ENCODE measurements around the gene C6orf118. TPM values are rescaled to one million over a fixed set of nuclear protein-coding genes. Genes with fewer than 3 reads are reported as not detected.

The C6orf118 gene
- total and polyA plus RNA-seq, 2 of the 8 experiments (the other 6 are each of a cell fraction or from before 2014, with no cell fraction given): 0.35 to 0.58 TPM

DNA sequence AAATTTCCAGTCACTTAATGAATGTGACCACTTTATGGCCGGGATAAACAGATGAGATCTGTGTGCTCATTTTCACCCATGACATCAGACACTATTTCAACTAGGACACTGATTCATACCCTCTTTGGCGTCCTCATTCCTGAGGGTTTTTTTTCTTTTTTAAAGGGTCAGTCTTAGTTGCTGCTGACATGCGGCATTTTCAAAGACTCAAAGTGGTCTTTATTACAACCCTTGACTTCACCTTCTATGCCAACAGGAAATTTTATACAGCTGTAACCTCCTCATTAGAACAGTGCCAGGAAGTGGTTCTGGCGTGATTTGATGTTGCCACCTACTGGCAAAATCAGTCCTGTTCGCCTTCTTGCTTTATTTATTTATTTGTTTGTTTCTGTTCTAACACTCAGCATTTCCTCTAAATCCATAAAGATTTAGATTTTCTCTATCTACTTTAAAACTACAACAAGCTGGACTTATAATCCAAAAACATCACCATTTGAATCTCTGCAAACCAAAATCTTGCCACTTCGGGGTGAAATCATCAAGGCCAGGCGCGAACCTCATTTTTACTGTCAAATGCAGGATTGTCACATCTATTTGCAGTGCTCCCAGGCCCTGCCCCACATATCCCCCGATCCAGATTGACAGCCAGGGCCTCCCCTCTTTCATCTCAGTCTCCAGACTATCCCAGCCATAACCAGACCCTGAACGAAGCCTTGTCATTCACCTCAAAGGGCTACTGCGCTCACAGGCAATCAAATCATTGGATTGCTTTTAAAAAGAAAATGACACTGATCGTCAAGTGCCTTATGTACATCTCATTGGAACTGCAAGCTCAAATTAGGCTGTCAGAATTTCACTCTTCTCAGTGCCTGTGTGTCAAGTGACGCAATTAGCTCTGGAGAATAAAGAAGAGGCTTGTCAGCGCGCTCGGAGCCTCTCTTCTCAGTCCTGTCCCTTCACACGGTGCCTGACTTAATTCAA, 77.5 kb downstream of the C6orf118 start:
- H2AFZ ChIP-seq (ENCODE audit: low read length): 0 out of 2 replicates have a peak overlapping the region, but pooled peaks have one; percentile 29
- CTCF ChIA-PET (ENCODE audit: partially characterized antibody): interaction anchor here (0.9 to 4.0 kb wide), 24 partner anchors 9 to 334 kb away, joined by 3 to 52 read pairs (median 4); no protein-coding TSS in a partner anchor
- H2AK5ac ChIP-seq (ENCODE audit: low read depth, low read length): no peak overlapping the region
- H3K14ac ChIP-seq (ENCODE audit: insufficient read length): no peak overlapping the region
- H2BK5ac ChIP-seq (ENCODE audit: low read depth, low read length): no peak overlapping the region
- H3K4ac ChIP-seq (replicated peaks; ENCODE audit: insufficient read length, low read depth, low read length): no peak overlapping the region
- POLR2A ChIA-PET (ENCODE audit: partially characterized antibody): no interaction called here
- no peaks in the 10 kb centered on the region for H3K4me1 ChIP-seq (replicated peaks in 1 of 4; ENCODE audit: control insufficient read depth in 3 of 4, insufficient read depth in 4 of 4, low read length in 3 of 4)
- TF ChIP-seq ATF3 (IDR thresholded peaks at IDR 0.05; ENCODE audit: insufficient read depth, low read depth, low read length) (no peak), EZH2 (IDR thresholded peaks at IDR 0.05; ENCODE audit: low read depth, low read length, severe bottlenecking) (no peak), RAD21 (IDR thresholded peaks at IDR 0.05 in 1 of 2, conservative IDR thresholded peaks at IDR 0.05 in 1 of 2; ENCODE audit: low read depth in 2 of 2, low read length in 2 of 2) (peak; percentile 82 to 83), EGR1 (IDR thresholded peaks at IDR 0.05; ENCODE audit: borderline replicate concordance, low read depth, low read length) (no peak)
- TF ChIP-seq, protein P1, sequence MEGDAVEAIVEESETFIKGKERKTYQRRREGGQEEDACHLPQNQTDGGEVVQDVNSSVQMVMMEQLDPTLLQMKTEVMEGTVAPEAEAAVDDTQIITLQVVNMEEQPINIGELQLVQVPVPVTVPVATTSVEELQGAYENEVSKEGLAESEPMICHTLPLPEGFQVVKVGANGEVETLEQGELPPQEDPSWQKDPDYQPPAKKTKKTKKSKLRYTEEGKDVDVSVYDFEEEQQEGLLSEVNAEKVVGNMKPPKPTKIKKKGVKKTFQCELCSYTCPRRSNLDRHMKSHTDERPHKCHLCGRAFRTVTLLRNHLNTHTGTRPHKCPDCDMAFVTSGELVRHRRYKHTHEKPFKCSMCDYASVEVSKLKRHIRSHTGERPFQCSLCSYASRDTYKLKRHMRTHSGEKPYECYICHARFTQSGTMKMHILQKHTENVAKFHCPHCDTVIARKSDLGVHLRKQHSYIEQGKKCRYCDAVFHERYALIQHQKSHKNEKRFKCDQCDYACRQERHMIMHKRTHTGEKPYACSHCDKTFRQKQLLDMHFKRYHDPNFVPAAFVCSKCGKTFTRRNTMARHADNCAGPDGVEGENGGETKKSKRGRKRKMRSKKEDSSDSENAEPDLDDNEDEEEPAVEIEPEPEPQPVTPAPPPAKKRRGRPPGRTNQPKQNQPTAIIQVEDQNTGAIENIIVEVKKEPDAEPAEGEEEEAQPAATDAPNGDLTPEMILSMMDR (IDR thresholded peaks at IDR 0.05; ENCODE audit: control extremely low read depth in 1 of 3, insufficient read depth in 1 of 3, low read depth in 1 of 3, low read length in 3 of 3): peak in 2 of 3 experiments; percentile 64 to 68; a peak in 3 of 4 replicates
- DNase-seq (ENCODE audit: low read depth in 1 of 2, low spot score in 2 of 2) (no peak), FAIRE-seq (peak; percentile 62)
- H2BK12ac ChIP-seq (ENCODE audit: low read depth, low read length): no peak overlapping the region
- no peaks in the 10 kb centered on the region for H3K79me1 ChIP-seq (ENCODE audit: low read depth, low read length)
- no peak overlapping the region for H3K9ac ChIP-seq (replicated peaks in 1 of 4; ENCODE audit: extremely low read depth in 1 of 4, low read depth in 3 of 4, low read length in 3 of 4)
- H3K4me2 ChIP-seq (ENCODE audit: insufficient read depth in 1 of 2, low read depth in 2 of 2, low read length in 2 of 2): no peak overlapping the region
- H2BK20ac ChIP-seq (ENCODE audit: low read length): no peak overlapping the region
- no peak overlapping the region for H4K91ac ChIP-seq (replicated peaks; ENCODE audit: insufficient read length, low read length)
- H3K23me2 ChIP-seq (ENCODE audit: low read depth, low read length): no peaks in the 10 kb centered on the region
- no peak overlapping the region for H3K4me3 ChIP-seq (ENCODE audit: extremely low read depth in 1 of 4, insufficient read depth in 2 of 4, low read depth in 3 of 4, low read length in 4 of 4)
- peaks cover 17 to 21% of the 10 kb centered on the region in 2 experiments; a peak in 3 of 4 replicates for H3K9me3 ChIP-seq (ENCODE audit: insufficient read depth in 2 of 2, low read depth in 1 of 2, low read length in 1 of 2)
- no peak overlapping the region for H4K8ac ChIP-seq (ENCODE audit: extremely low read depth, insufficient read depth, low read length)
- no peaks in the 10 kb centered on the region for H3K27me3 ChIP-seq (replicated peaks in 1 of 4; ENCODE audit: control insufficient read depth in 3 of 4, extremely low read depth in 1 of 4, insufficient read depth in 3 of 4, low read length in 3 of 4)
- H3K79me2 ChIP-seq (ENCODE audit: control insufficient read depth in 1 of 2, insufficient read depth in 2 of 2, low read length in 2 of 2): no peaks in the 10 kb centered on the region
- H3K18ac ChIP-seq (ENCODE audit: extremely low read depth, low read length): no peak overlapping the region
- H3K23ac ChIP-seq (ENCODE audit: insufficient read length): no peak overlapping the region
- no peaks in the 10 kb centered on the region for H3K36me3 ChIP-seq (ENCODE audit: control insufficient read depth in 2 of 4, insufficient read depth in 4 of 4, low read length in 3 of 4)
- no peaks in the 10 kb centered on the region for H4K20me1 ChIP-seq (replicated peaks in 1 of 2; ENCODE audit: control insufficient read depth in 1 of 2, insufficient read depth in 2 of 2, low read length in 2 of 2)
- H2BK15ac ChIP-seq (ENCODE audit: low read length): no peak overlapping the region
- no peak overlapping the region for H2BK120ac ChIP-seq (replicated peaks; ENCODE audit: low read depth, low read length)
- WGBS, 2 experiments (ENCODE audit: extremely low coverage in 1 of 2, insufficient coverage in 1 of 2, insufficient read length in 1 of 2, insufficient replicate concordance in 2 of 2, low coverage in 1 of 2, low lambda C conversion rate in 2 of 2, missing lambda C conversion rate in 1 of 2): 83% methylated on average over 17 of the region's 17 CpGs; no CpG with 5 or more reads in 1 of the 2 experiments
- no peak overlapping the region for H4K5ac ChIP-seq (ENCODE audit: insufficient read length, low read depth, low read length)
- no peak overlapping the region for H3K56ac ChIP-seq (replicated peaks; ENCODE audit: insufficient read length, low read depth, low read length)
- H3K27ac ChIP-seq (ENCODE audit: low read depth, low read length): no peak overlapping the region
